Cardiac fibroblast (primary cell): Measurements from ENCODE around the gene ARHGEF6.

ENCODE experiments used
- DNase-seq, 2 donors: peaks; one replicate each; pipeline versions ENCODE4 v3.0.0 to v3.0.0-alpha.2; 2010; ENCODE audit warnings: low read depth in 2 of 2
- H3K4me3 ChIP-seq, 2 donors: replicated peaks in 1 of 2; 1 replicate in 1 of 2; 2 replicates in 1 of 2; pipeline ENCODE4 v1.5.1; 2011; ENCODE audit warnings: low read depth in 2 of 2, low read length in 2 of 2, mild to moderate bottlenecking in 2 of 2, moderate library complexity in 1 of 2
- CTCF ChIP-seq: IDR thresholded peaks from one replicate; pipeline ENCODE4 v1.5.1; 2011; ENCODE audit warnings: low read depth, mild to moderate bottlenecking, low read length, inconsistent platforms

The ARHGEF6 gene

GRCh38 chrX:136626891-136627290, 153.8 kb downstream of the ARHGEF6 start:
- no peak for TF ChIP-seq CTCF
- H3K4me3 ChIP-seq, result no peak overlapping the region

GRCh38 chrX:136626237-136626636, 154.5 kb downstream of the ARHGEF6 start:
- TF ChIP-seq CTCF, result no peak
- H3K4me3 ChIP-seq, result no peak overlapping the region

More at GRCh38 chrX:136626891-136627290, 153.8 kb downstream of the ARHGEF6 start:
- no peak for DNase-seq

GRCh38 chrX:136625246-136625645, 155.5 kb downstream of the ARHGEF6 start:
- DNase-seq, result no peak
- H3K4me3 ChIP-seq, result no peak overlapping the region

More at GRCh38 chrX:136626237-136626636, 154.5 kb downstream of the ARHGEF6 start:
- DNase-seq, result no peak

GRCh38 chrX:136623396-136623795, 157.3 kb downstream of the ARHGEF6 start:
- TF ChIP-seq CTCF, result no peak
- H3K4me3 ChIP-seq, result no peak overlapping the region
- no peak for DNase-seq

More at GRCh38 chrX:136625246-136625645, 155.5 kb downstream of the ARHGEF6 start:
- TF ChIP-seq CTCF, result no peak

GRCh38 chrX:136622568-136622967, 158.2 kb downstream of the ARHGEF6 start:
- no peak for DNase-seq

GRCh38 chrX:136620780-136621179, 160.0 kb downstream of the ARHGEF6 start:
- DNase-seq, result no peak
- no peak overlapping the region for H3K4me3 ChIP-seq
- TF ChIP-seq CTCF, result no peak

More at GRCh38 chrX:136622568-136622967, 158.2 kb downstream of the ARHGEF6 start:
- TF ChIP-seq CTCF, result no peak
- no peak overlapping the region for H3K4me3 ChIP-seq

GRCh38 chrX:136619899-136620505, 160.7 kb downstream of the ARHGEF6 start:
- TF ChIP-seq CTCF, result no peak
- no peak for DNase-seq
- no peak overlapping the region for H3K4me3 ChIP-seq
